ENCODE measurements around the gene PARD3B.

GRCh38 chr2:205058409-205058808, 513.1 kb downstream of the PARD3B start:
- TF ChIP-seq CTCF (IDR thresholded peaks at IDR 0.05; ENCODE audit: low read length) (no peak), EZH2 (optimal IDR thresholded peaks at IDR 0.05; ENCODE audit: low read depth, low read length) (no peak)

All from MM.1S (cell line).